ENCODE data around the gene S100A12.

Gene S100A12

DNA sequence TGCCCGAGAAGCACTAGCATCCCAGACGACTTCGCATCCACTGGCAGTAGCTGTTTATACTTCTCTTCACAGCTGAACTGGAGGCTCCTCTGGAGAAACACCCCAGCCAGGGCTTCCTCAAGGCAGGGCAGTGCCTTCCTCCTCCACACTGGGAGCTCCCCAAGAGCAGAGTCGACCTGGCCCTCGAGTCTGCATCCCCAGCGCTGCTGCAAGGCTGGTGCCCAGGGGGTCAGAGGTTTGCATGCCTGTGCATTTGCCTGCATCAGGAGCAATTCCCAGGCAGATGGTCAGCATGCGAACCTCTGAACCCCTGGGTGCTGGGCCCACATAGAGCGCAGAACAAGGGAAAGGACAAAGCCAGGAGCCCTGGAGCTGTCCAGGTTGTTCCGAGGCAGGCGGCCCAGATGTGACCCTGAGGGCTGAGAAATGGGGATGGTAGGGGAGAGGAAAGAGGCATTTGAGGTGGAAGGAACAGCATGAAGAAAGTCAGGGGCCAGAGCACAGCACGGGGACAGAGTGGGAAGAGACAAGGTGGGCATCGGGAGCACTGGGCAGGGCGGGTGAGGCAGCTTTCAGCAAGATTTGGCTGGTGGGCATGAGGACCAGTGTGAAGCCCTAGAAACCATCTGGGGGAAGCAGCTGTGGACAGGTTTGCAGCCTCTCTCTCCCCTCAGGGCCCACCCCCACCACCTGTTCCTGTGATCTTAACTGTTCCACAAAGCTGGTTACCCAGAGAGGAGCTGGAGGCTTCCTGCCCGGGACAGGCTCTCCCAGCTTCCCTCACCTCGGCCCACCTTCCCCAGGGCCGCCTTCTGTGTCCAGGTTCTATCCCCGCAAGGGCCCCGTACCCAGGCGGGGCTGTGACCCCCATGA is 21.9 kb upstream of the S100A12 start:
- DNase-seq (ENCODE audit: low read depth in 2 of 2) = no peak

GRCh38 chr1:153396461-153396860 is 21.0 kb upstream of the S100A12 start:
- no peak for DNase-seq (ENCODE audit: low read depth in 2 of 2)

GRCh38 chr1:153395776-153396175 is 20.4 kb upstream of the S100A12 start:
- no peak for DNase-seq (ENCODE audit: low read depth in 2 of 2)

GRCh38 chr1:153395136-153395685 is 19.8 kb upstream of the S100A12 start:
- no peak for DNase-seq (ENCODE audit: low read depth in 2 of 2)

DNA sequence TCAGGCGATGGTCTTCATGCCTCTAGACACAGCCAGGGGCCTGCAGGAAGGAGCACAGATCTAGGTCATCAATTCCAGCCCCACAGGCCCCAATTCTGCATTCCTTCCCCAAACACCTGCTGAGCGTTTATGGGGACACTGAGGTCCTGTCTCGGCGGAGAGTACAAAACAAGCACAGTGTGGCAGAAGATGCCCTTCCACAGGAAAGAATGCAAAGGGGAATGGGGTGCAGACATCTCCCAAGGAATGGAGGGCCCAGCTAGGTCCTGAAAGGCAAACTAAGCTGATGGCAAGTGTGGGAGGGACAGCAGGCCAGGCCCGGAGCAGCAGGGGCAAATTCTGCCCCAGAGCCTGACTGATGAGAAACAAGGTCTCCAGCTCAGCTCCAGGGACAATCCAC is 19.0 kb upstream of the S100A12 start:
- DNase-seq (ENCODE audit: low read depth in 2 of 2) = no peak

GRCh38 chr1:153393926-153394325 is 18.5 kb upstream of the S100A12 start:
- DNase-seq (ENCODE audit: low read depth in 2 of 2) = no peak

GRCh38 chr1:153392822-153393221 is 17.4 kb upstream of the S100A12 start:
- no peak for DNase-seq (ENCODE audit: low read depth in 2 of 2)

DNA sequence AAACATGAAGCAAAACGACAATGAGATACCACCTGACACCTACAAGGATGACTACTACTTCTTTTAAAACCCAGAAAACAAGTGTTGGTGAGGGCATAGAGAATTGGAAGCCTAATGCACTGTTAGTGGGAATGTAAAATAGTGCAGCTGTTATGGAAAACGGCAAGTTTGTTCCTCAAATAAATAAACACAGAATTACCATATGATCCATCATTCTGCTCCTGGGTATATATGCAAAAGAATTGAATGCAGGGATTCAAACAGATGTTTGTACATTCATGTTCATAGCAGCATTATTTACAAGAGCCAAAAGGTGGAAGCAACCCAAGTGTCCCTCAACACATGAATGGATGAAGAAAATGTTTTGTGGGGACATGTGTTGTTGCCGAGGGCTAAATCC is 16.8 kb upstream of the S100A12 start:
- DNase-seq (ENCODE audit: low read depth in 2 of 2) = no peak

DNA sequence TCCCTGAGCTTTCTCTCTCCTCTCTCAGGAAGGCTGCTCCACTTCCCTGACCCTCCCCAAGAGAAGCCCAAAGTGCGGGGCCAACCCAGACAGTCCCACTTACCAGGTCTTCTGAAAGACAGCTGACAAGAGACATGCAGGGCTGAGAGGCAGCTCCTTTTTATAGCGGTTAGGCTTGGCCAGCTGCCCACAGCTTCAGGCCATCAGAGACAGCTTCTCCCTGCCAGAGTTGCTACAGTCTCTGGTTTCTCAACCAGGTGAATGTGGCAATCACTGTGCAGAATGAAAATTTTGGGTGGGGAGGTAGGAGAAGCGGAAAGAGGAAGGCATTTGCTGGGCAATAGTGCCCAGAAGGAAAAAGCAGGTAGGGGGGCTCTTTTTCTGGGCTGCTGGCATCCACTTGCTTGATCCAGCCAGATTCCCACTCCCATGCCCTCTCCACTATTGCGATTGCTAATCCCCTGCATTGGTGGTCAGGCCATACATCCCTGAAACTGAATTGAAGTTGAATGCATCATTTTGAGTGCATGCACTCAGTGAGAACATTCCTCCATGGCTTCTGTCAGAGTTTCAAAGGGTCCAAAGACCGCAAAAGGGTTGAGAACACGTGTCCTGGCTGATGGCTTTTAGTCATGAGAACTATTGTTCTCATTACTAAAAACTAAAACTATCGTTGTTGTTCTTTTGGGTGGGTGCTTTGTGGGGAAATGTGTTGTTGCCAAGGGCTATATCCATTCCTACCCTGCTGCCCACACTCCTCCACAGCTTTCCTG is 15.7 kb upstream of the S100A12 start, which contains the start of gene S100A8:
Gene S100A8 (minus strand): TSS at position 136 of the 773 bp plus-strand sequence. CDS start 538 bp downstream, outside the sequence.
- no peak for DNase-seq (ENCODE audit: low read depth in 2 of 2)

DNA sequence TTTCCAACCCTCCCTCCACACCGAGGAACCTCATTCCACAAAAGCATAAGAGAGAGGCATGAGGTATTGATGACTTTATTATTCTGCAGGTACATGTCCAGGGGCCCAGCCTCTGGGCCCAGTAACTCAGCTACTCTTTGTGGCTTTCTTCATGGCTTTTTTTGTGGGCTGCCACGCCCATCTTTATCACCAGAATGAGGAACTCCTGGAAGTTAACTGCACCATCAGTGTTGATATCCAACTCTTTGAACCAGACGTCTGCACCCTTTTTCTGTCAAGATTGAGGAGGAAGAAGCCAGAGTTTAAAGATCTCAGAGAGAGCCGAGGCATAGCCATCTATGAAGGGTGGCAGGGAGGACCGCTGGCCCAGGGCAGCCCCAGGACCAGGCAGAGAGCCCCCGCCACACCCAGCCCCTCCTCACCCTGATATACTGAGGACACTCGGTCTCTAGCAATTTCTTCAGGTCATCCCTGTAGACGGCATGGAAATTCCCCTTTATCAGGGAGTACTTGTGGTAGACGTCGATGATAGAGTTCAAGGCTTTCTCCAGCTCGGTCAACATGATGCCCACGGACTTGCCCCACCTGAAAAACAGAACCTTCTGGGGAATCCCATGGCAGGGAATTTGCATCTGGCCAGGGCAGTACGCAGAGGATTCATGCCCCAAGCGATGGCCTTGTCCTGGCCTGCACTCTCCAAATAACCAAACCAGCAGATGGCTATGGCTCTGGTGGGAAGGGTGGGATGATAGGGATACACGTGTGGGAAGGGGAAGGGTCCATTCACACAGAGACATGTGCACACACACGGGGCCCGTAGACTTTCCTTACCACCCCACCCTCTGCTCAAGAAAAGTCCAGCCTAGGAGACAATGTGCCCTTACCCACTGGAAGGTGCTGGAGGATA is 14.8 kb upstream of the S100A12 start:
- no peak for DNase-seq (ENCODE audit: low read depth in 2 of 2)

DNA sequence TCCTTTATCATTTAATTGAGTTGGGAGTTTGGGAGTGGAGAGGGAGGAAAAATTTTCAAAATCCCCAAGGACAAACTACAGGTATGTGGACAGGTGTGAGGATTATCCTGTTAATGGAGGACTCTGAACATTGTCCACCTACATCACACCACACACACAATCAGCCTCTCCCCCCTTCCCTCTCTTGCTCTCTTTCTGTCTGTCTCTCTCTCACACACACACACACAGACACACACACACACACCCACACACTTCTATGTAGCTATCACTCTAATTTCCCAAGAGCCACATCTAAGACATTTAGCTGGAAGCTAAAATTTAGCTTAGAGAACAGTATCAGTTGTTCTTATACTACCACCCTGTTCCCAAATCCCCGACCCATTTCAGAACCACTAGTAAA is 14.0 kb upstream of the S100A12 start:
- DNase-seq (ENCODE audit: low read depth in 2 of 2) = no peak

- DNase-seq (ENCODE audit: low read depth in 2 of 2) = no peak
Measured at GRCh38 chr1:153387785-153388184, 12.4 kb upstream of the S100A12 start.

GRCh38 chr1:153387001-153387400 is 11.6 kb upstream of the S100A12 start:
- DNase-seq (ENCODE audit: low read depth in 2 of 2) = no peak

GRCh38 chr1:153386500-153386901 is 11.1 kb upstream of the S100A12 start:
- no peak for DNase-seq (ENCODE audit: low read depth in 2 of 2)

GRCh38 chr1:153384958-153385580 is 9.6 kb upstream of the S100A12 start:
- DNase-seq (ENCODE audit: low read depth in 2 of 2) = no peak

- DNase-seq (ENCODE audit: low read depth in 2 of 2) = no peak
Measured at GRCh38 chr1:153380711-153381110, 5.3 kb upstream of the S100A12 start.

GRCh38 chr1:153379591-153379990 is 4.2 kb upstream of the S100A12 start:
- DNase-seq (ENCODE audit: low read depth in 2 of 2) = no peak

DNA sequence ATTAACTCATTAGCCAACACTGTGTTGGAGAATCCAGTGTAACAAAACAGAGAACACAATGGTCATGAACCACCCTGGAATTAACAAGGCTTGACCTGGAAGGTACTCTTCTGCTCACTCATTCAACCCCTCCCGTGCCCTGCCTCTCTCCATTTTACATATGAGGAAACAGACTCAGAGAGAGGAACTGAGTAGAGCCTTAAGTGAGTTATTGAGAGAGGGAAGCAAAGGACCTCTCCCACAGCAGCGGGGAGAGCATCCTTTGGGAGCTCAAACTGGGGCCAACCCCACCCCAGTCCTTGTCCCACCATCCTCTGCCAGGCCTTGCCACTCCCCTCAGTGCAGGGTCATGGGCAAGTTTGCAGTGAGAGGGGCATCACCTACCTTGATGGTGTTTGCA is 1.4 kb downstream of the S100A12 start:
- no peak for DNase-seq (ENCODE audit: low read depth in 2 of 2)

GRCh38 chr1:153372571-153372970 is 2.9 kb downstream of the S100A12 start:
- no peak for DNase-seq (ENCODE audit: low read depth in 2 of 2)

GRCh38 chr1:153371231-153371630 is 4.2 kb downstream of the S100A12 start:
- no peak for DNase-seq (ENCODE audit: low read depth in 2 of 2)

- no peak for DNase-seq (ENCODE audit: low read depth in 2 of 2)
Measured at GRCh38 chr1:153370146-153370545, 5.3 kb downstream of the S100A12 start.
